H9 (cell line): ENCODE data around the gene GXYLT2. TPM values are rescaled to one million over a fixed set of nuclear protein-coding genes. Genes with fewer than 3 reads are reported as not detected.

Source experiments
- DNase-seq: peaks from one replicate; pipeline ENCODE4 v3.0.0-alpha.2; 2017
- H2AFZ ChIP-seq: one replicate; pipeline ENCODE4 v1.6.1; 2013; ENCODE audit warnings: mild to moderate bottlenecking, low read length, control low read depth, moderate library complexity
- H2AK5ac ChIP-seq: 2 replicates; pipeline ENCODE4 v1.6.1; 2013; ENCODE audit warnings: low read length, control low read depth, mixed read lengths; ENCODE audit not compliant: insufficient read length
- H2BK120ac ChIP-seq: one replicate; pipeline ENCODE4 v1.6.1; 2013; ENCODE audit warnings: low read depth, mild to moderate bottlenecking, low read length, control low read depth, inconsistent platforms; ENCODE audit not compliant: poor library complexity, severe bottlenecking
- H2BK12ac ChIP-seq: 2 replicates; pipeline ENCODE4 v1.6.1; 2013; ENCODE audit warnings: low read length, control low read depth, mixed read lengths, low read depth; ENCODE audit not compliant: insufficient read length
- H2BK15ac ChIP-seq: 2 replicates; pipeline ENCODE4 v1.6.1; 2013; ENCODE audit warnings: low read depth, low read length, control low read depth
- H2BK20ac ChIP-seq: one replicate; pipeline ENCODE4 v1.6.1; 2013; ENCODE audit warnings: low read depth, mild to moderate bottlenecking, low read length, control low read depth, inconsistent platforms; ENCODE audit not compliant: poor library complexity, severe bottlenecking
- H2BK5ac ChIP-seq: 2 replicates; pipeline ENCODE4 v1.6.1; 2013; ENCODE audit warnings: low read length, control low read depth, mixed read lengths; ENCODE audit not compliant: insufficient read length
- H3K14ac ChIP-seq: 2 replicates; pipeline ENCODE4 v1.6.1; 2013; ENCODE audit warnings: low read length, control low read depth; ENCODE audit not compliant: insufficient read depth
- H3K18ac ChIP-seq: 2 replicates; pipeline ENCODE4 v1.6.1; 2013; ENCODE audit warnings: low read depth, mild to moderate bottlenecking, mixed read lengths, low read length, control low read depth; ENCODE audit not compliant: insufficient read length
- H3K23ac ChIP-seq: 2 replicates; pipeline ENCODE4 v1.6.1; 2013; ENCODE audit warnings: low read length, control low read depth, mixed read lengths, low read depth; ENCODE audit not compliant: insufficient read length
- H3K23me2 ChIP-seq: 2 replicates; pipeline ENCODE4 v1.6.1; 2013; ENCODE audit warnings: low read depth, mild to moderate bottlenecking, mixed read lengths, low read length, control low read depth; ENCODE audit not compliant: insufficient read length, poor library complexity, severe bottlenecking
- H3K27ac ChIP-seq: 2 replicates; pipeline ENCODE4 v1.5.1; 2013; ENCODE audit warnings: low read length, control low read depth, mixed read lengths, low read depth; ENCODE audit not compliant: insufficient read length
- H3K27me3 ChIP-seq: 2 replicates; pipeline ENCODE4 v1.6.1; 2013; ENCODE audit warnings: low read length, control low read depth, inconsistent platforms; ENCODE audit not compliant: insufficient read depth
- H3K4ac ChIP-seq: 2 replicates; pipeline ENCODE4 v1.6.1; 2013; ENCODE audit warnings: low read depth, mild to moderate bottlenecking, control low read depth, inconsistent platforms, low read length, moderate library complexity
- H3K4me1 ChIP-seq: 2 replicates; pipeline ENCODE4 v1.6.1; 2013; ENCODE audit warnings: low read length, control low read depth, inconsistent platforms; ENCODE audit not compliant: insufficient read depth
- H3K4me2 ChIP-seq: 2 replicates; pipeline ENCODE4 v1.6.1; 2013; ENCODE audit warnings: low read length, control low read depth, mixed read lengths; ENCODE audit not compliant: insufficient read length, insufficient read depth
- H3K56ac ChIP-seq: 2 replicates; pipeline ENCODE4 v1.6.1; 2013; ENCODE audit warnings: low read depth, mild to moderate bottlenecking, mixed read lengths, low read length, control low read depth; ENCODE audit not compliant: insufficient read length
- H3K79me1 ChIP-seq: 2 replicates; pipeline ENCODE4 v1.6.1; 2013; ENCODE audit warnings: low read depth, mild to moderate bottlenecking, moderate library complexity, low read length, control low read depth, inconsistent platforms; ENCODE audit not compliant: insufficient read depth, poor library complexity, severe bottlenecking
- H3K79me2 ChIP-seq: 2 replicates; pipeline ENCODE4 v1.6.1; 2013; ENCODE audit warnings: low read length, control low read depth, inconsistent platforms; ENCODE audit not compliant: insufficient read depth
- H3K9ac ChIP-seq: 2 replicates; pipeline ENCODE4 v1.6.1; 2013; ENCODE audit warnings: low read length, control low read depth, mixed read lengths; ENCODE audit not compliant: insufficient read length; ENCODE audit errors: extremely low read depth
- H3K9me3 ChIP-seq: one replicate; pipeline ENCODE4 v1.6.1; 2013; ENCODE audit warnings: low read depth, low read length, inconsistent platforms; ENCODE audit not compliant: control insufficient read depth
- H3T11ph ChIP-seq: one replicate; pipeline ENCODE4 v1.6.1; 2013; ENCODE audit warnings: mild to moderate bottlenecking, low read length, control low read depth, inconsistent platforms
- H4K20me1 ChIP-seq: one replicate; pipeline ENCODE4 v1.6.1; 2013; ENCODE audit not compliant: control insufficient read depth, insufficient read length, insufficient read depth
- H4K5ac ChIP-seq: 2 replicates; pipeline ENCODE4 v1.6.1; 2013; ENCODE audit warnings: low read depth, mild to moderate bottlenecking, mixed read lengths, low read length, control low read depth; ENCODE audit not compliant: insufficient read length
- H4K8ac ChIP-seq: replicated peaks from 2 replicates; pipeline ENCODE4 v1.6.1; 2013; ENCODE audit warnings: low read length, control low read depth, mixed read lengths, low read depth; ENCODE audit not compliant: insufficient read length
- H4K91ac ChIP-seq: 2 replicates; pipeline ENCODE4 v1.6.1; 2013; ENCODE audit warnings: low read depth, mild to moderate bottlenecking, moderate library complexity, mixed read lengths, low read length, control low read depth; ENCODE audit not compliant: insufficient read length
- H3K27ac Mint-ChIP-seq, 3 experiments: 2 replicates in 2 of 3; 3 replicates in 1 of 3; pipeline ENCODE4 v1.8.0; 2020 to 2021; ENCODE audit warnings: mixed read lengths in 3 of 3, mild to moderate bottlenecking in 1 of 3, moderate library complexity in 1 of 3
- H3K27me3 Mint-ChIP-seq: 2 replicates; pipeline ENCODE4 v1.8.0; 2021; ENCODE audit warnings: low read depth, mild to moderate bottlenecking, moderate library complexity, mixed read lengths
- H3K36me3 Mint-ChIP-seq, 3 experiments: 2 replicates in 2 of 3; 3 replicates in 1 of 3; pipeline ENCODE4 v1.8.0; 2020 to 2021; ENCODE audit warnings: low read depth in 3 of 3, mixed read lengths in 3 of 3; ENCODE audit not compliant: insufficient read depth in 1 of 3
- H3K4me1 Mint-ChIP-seq, 2 experiments: 2 replicates each; pipeline ENCODE4 v1.8.0; 2020; ENCODE audit warnings: mixed read lengths in 2 of 2
- H3K4me3 Mint-ChIP-seq, 2 experiments: 2 replicates in 1 of 2; 3 replicates in 1 of 2; pipeline ENCODE4 v1.8.0; 2020 to 2021; ENCODE audit warnings: mild to moderate bottlenecking in 2 of 2, mixed read lengths in 2 of 2, moderate library complexity in 1 of 2
- H3K9me3 Mint-ChIP-seq, 2 experiments: 2 replicates in 1 of 2; 3 replicates in 1 of 2; pipeline ENCODE4 v1.8.0; 2020; ENCODE audit warnings: mild to moderate bottlenecking in 2 of 2, mixed read lengths in 2 of 2, moderate library complexity in 1 of 2
- CTCF ChIP-seq: fragments of 200-600 bp; sonication (generic); conservative IDR thresholded peaks from 3 replicates; pipeline ENCODE4 v1.8.0; 2021; ENCODE audit warnings: antibody characterized with exemption, mild to moderate bottlenecking
- WGBS: extraction: QIAGEN DNeasy Blood & Tissue Kit; methylation state at CpG from one replicate; pipeline ENCODE4 v1.1.7; 2013; ENCODE audit warnings: missing lambda C conversion rate, low lambda C conversion rate, mixed read lengths; ENCODE audit not compliant: insufficient read length; ENCODE audit errors: extremely low coverage; 5-methylcytosine and 5-hydroxymethylcytosine counted together
- total RNA-seq: library from RNA; stranded (reverse); gene quantifications from 2 replicates; pipeline ENCODE4 v1.2.1, GENCODE V29; 2021

The GXYLT2 gene
- total RNA-seq, 1 experiment from 2014 or later, result 2.0 TPM

- TF ChIP-seq CTCF, result no peak
- Histone ChIP-seq H3K56ac (no peak overlapping the region), H2BK20ac (no peak overlapping the region), H4K5ac (no peak overlapping the region), H2AFZ (no peak overlapping the region), H3K9ac (no peak overlapping the region), H3K18ac (no peak overlapping the region), H3K27ac (no peak overlapping the region), H2BK5ac (no peak overlapping the region), H3T11ph (no peak overlapping the region), H3K79me2 (peaks cover 62% of the 10 kb centered on the region), H3K14ac (no peak overlapping the region), H2AK5ac (no peak overlapping the region), H4K20me1 (no peaks in the 10 kb centered on the region), H3K79me1 (peaks cover 18% of the 10 kb centered on the region), H3K4ac (no peak overlapping the region), H4K91ac (no peak overlapping the region), H3K4me1 (no peaks in the 10 kb centered on the region; the same call in 1 of the 2 replicates), H4K8ac (no peak overlapping the region), H3K23ac (no peak overlapping the region), H2BK120ac (no peak overlapping the region), H3K9me3 (no peaks in the 10 kb centered on the region), H2BK12ac (no peak overlapping the region), H2BK15ac (no peak overlapping the region), H3K23me2 (no peaks in the 10 kb centered on the region), H3K27me3 (no peaks in the 10 kb centered on the region), H3K4me2 (no peak overlapping the region)
- Mint-ChIP-seq H3K27me3 (no peaks in the 10 kb centered on the region), H3K36me3 (peaks cover 0 to 12% (median 10%) of the 10 kb centered on the region in 3 experiments; a peak in 5 of 7 replicates), H3K4me1 (peaks cover 26 to 27% of the 10 kb centered on the region in 2 experiments), H3K27ac (no peak overlapping the region), H3K4me3 (no peak overlapping the region), H3K9me3 (no peaks in the 10 kb centered on the region)
- no peak for DNase-seq
- no CpG with 5 or more reads among the region's 5 CpGs for WGBS
Observed at GRCh38 chr3:73018790-73019441, 131.1 kb downstream of the GXYLT2 start.
